Activated naive CD4-positive, alpha-beta T cell (primary cell): ENCODE measurements around the gene F9.
"Not testable (repeated sequence)": the region's sequence is repeated elsewhere in the genome, so short reads cannot be mapped to it uniquely, and the experiment has no call there.

Experiments
- DNase-seq, 4 experiments: peaks; one replicate each; lab custom pipeline; 2025; lab: John Stamatoyannopoulos, UW

The F9 gene

GRCh38 chrX:139530550-139530949 is at the start of gene F9:
F9 (plus strand) TSS chrX:139530739; CDS start chrX:139530765, 26 bp downstream.
- DNase-seq = no peak

GRCh38 chrX:139483699-139484098 is 46.8 kb upstream of the F9 start:
- DNase-seq = peak in 1 of 4 experiments; percentile 0

DNA sequence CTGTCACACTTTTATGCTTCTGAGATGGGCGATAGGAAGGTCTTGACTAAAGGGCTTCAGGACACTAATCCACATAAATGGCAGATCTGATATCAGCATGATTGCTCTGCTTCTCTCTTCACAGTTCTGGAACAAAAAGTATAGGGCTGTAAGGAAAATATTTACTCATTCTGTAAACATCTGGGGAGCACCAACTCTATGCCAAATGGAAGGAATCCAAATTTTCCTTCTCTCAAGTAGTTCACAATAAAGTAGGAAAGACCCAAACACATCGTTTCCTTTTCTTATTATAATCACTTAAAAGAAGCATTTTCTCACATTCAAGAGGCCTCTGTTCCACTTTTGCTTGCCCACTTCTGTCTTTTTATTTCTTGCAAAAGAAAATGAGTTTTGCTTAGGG is 45.9 kb upstream of the F9 start:
- DNase-seq = no peak

GRCh38 chrX:139495324-139495723 is 35.2 kb upstream of the F9 start:
- DNase-seq = no peak

GRCh38 chrX:139506333-139506732 is 24.2 kb upstream of the F9 start:
- no peak for DNase-seq

DNA sequence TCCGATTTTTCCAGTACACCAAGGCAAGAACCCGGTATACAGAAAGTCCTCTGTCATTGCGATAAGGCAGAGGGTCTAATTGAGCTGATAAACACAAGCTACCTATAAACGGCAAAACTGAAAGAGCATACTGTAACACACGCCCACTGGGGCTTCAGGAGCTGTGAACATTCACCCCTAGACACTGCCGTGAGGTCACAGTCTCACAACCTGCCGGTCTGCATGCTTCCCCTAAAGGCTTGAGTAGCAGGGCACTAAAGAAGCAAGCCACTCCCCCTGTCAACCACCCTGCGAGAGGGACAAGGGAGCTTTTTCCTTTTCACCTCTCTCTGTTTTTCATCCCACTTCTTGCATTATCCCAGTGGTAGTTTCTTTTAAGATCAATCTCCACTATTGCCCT is 22.4 kb upstream of the F9 start:
- DNase-seq = no peak

DNA sequence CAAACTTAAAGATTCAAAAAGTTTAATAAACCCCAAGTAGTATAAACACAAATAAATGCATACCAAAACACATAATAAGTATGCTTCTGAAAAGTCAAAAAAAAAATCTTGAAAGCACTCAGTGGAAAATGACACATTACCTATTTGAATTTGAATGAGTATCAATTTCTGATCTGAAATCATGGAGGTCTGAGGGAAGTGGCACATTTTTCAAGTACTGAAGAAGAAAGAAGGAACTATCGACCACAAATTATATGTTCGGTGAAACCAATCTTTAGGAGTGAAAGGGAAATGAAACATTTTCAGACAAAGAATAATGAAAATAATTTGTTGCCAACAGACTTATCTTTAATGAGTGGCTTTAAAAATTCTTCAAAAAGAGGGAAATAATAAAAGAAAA is 12.1 kb upstream of the F9 start:
- no peak for DNase-seq

- DNase-seq = not testable (repeated sequence)
Observed at GRCh38 chrX:139528829-139529228, 1.7 kb upstream of the F9 start.

DNA sequence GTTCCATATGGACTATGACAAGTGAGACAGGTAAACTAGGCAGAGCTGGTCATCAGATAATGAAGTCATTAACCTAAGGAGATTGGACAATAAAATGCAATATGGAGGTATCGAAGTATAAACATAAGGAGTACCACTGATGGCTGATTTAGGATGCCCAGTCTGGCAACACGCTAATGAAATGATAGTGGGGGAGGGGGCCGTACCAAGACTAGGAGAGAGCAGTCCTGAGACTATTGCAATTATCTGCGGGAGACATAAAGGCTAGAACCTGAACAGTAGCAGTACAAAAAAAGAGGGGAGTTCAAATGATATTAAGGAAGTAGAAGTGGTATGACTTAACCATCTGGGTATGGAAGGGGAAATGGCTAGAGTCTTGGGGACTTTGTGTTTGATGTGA is 2.3 kb downstream of the F9 start:
- no peak for DNase-seq

- no peak for DNase-seq
Observed at GRCh38 chrX:139533444-139533843, 2.9 kb downstream of the F9 start.

DNA sequence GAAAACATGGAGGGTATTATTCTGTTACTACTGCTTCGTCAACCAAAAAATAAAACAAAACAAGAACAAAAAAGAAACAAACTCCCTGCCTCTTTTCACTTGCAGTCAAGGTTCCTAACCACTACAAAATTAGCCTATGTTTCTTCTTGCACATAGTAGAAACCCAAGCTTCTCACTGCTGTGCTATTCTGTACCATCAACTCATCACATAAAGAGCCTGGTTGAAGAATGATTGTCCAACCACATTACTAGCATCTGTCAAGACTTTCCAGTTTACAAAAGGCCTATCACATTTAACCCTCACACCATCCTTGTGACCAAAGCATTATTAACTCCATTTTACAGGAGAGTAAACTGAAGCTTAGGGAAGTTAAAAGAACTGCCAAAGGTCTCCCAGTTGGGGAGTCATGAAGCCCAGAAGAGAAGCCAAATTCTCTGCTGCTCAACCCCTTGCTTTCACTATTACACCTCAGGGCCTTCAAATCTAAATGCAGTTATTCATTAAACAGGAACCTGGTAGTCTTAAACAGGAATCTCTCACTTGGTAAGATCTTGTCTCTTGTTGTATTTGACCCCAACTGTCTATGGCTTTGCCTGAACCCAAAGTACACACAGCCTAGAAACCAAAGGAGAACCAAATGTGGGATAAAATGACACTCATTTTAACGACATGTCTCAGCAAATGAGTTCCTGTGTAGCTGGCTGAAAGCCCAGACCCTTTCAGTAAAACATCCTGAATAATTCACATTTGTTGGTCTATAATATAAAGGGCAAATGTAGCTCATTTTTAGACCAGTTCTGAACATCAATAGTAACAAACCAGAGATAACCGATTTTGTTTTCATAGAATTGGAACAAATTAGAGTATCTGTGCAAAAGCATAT is 8.6 kb downstream of the F9 start:
- DNase-seq = no peak

GRCh38 chrX:139542652-139543051 is 12.1 kb downstream of the F9 start:
- no peak for DNase-seq

- DNase-seq = no peak
Observed at GRCh38 chrX:139543920-139544319, 13.4 kb downstream of the F9 start.

- DNase-seq = no peak
Observed at GRCh38 chrX:139544591-139544990, 14.1 kb downstream of the F9 start.

- no peak for DNase-seq
Observed at GRCh38 chrX:139554376-139554775, 23.8 kb downstream of the F9 start.

DNA sequence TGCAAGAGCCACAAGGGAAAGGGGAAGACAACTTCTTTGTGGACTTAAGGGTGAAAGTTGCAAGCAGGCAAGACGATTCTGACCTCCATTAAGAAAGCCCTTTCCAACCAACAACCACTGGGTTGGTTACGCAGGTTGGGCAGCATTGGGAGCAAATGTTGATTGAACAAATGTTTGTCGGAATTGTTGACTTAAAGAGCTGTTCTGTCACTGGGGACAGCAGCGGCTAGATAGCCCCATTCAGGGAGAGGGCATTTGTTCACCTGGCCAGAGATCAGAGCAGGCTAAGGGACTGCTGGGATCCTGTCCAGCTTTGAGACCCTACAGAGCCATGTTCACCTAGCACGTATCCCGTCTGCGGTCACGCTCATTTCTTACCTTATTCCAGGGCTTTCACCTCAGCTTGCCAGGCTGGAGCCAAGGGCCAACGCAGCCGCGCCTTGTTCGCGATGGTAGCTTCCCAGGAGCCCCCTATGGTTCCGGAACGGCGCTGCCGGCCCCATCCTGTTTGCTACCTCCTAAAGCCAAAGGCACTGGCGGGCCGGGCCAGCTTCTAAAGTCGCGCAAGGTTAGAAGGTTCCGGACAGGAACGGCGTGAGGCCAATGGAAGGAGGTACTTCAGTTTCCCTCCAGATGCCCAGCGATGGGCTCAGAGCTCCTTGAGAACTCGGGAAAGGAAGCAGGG is 24.6 kb downstream of the F9 start:
- DNase-seq = no peak

DNA sequence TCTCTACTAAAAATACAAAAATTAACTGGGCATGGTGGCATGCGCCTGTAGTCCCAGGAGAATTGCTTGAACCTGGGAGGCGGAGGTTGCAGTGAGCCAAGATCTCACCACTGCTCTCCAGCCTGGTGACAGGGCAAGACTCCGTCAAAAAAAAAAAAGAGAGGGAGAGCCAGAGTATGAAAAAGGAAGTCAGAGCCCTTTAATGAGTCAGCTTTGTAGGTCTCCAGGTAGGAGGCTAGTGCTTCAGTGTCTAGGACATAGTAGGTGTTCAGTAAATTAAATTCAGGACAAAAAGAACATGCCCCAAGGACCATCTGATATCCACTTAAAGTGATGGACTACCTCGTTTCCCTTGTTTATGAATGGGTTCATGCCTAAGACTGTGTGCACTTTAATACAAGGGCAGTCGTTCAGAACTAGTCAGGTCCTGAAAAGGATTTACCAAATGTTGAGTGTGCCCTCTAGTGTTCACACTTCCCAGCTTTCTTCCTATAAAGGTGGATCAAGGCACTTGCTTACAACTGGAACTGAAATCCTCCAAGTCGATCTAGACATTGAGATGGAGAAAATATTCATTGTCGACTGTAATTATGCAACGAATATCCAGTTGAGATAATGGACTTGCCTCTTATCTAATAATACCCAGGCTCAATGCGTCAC is 29.0 kb downstream of the F9 start:
- DNase-seq = no peak

DNA sequence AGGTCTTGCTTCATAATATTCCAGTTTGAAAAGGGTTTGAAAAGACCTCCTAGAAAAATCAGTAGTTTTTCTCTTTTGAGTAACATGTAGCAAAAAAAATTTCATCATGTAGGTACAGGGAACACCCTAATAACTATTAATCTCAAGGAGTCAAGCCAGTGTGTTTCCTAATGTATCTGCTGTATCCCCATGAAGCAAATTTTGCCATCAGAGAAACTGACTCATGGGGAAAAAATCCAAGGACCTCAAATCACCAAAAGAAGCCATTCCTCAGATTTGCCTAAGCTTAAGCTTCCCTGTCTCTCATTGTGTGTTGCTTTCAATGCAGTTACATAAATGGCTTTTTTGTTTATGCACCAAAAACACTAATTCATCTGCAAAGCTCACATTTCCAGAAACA is 29.7 kb downstream of the F9 start:
- no peak for DNase-seq

DNA sequence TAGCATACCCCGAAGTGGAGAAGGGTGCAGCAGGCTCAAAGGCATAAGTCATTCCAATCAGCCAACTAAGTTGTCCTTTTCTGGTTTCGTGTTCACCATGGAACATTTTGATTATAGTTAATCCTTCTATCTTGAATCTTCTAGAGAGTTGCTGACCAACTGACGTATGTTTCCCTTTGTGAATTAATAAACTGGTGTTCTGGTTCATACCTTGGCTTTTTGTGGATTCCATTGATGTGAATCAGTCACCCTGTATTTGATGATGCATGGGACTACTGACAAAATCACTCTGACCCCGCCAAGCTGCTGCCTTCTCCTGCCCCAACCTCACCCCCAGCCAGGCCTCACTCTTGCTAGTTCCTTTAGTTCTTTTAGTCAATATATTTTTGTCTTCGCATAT is 32.7 kb downstream of the F9 start:
- no peak for DNase-seq

DNA sequence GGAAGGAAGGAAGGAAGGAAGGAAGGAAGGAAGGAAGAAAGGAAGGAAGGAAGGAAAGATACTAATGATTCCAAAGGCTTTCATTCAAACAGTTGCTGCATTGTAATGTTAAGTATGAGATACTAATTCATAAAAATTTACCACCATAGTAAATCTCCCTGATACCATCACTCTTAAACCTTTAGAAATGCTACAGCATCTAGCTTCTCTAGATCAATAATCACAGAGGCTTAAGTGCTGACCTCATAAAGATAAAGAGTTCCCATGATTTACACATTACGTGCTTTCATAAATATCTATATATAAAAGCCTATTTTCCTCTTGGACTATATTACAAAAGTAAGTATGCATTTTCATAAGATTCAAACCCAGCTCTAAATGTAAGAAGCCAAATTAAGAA is 36.4 kb downstream of the F9 start:
- DNase-seq = no peak

DNA sequence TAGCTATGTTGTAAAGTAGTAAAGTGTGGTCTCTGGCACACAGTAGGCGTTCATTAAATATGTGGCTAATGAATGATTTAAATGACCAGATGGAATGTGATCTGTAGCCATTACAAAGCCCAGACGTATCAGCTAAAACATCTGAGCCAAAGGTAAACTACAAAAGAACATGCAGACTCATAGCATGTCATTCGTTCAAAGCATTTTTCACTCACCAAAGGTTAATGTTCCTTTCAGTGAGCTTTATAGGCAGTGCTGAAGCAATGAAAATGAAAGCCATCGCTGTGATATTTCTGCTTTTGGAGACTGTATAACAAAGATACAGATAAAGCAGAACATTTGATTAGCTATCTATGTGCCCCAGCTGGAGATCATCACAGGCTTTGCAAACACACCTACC is 50.5 kb downstream of the F9 start:
- DNase-seq = no peak

DNA sequence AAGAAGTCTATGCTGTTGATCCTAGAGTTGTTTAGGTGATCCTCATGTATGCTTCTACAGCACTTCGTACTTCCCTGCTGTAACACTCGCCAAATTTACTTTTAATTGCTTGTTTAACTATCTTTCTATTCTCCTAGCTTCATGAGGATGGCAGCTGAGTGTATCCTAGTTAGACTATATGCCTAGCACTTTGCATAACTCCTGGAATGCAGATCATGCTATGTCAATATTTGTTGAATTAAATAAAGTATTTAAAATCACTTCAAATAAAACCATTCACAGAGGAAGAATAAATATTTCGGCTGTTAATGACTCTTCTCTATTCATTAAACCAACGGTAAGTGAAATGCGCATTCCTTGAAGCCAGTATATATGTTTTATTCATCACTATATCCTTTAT is 55.1 kb downstream of the F9 start:
- DNase-seq = no peak

GRCh38 chrX:139596068-139596467 is 65.5 kb downstream of the F9 start:
- DNase-seq = no peak
